Stimulated activated CD4-positive, alpha-beta T cell treated with anti-CD3 and anti-CD28 coated beads, Interleukin-1b, Interleukin-23, amount 100 ng/mL, for 4 hours (primary cell): ENCODE results near the gene PF4V1.

Source experiments
- DNase-seq, 2 donors: peaks; one replicate each; pipeline ENCODE4 v3.0.0-alpha.2; 2020; ENCODE audit warnings: low read depth in 2 of 2

PF4V1 gene, protein sequence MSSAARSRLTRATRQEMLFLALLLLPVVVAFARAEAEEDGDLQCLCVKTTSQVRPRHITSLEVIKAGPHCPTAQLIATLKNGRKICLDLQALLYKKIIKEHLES

DNA sequence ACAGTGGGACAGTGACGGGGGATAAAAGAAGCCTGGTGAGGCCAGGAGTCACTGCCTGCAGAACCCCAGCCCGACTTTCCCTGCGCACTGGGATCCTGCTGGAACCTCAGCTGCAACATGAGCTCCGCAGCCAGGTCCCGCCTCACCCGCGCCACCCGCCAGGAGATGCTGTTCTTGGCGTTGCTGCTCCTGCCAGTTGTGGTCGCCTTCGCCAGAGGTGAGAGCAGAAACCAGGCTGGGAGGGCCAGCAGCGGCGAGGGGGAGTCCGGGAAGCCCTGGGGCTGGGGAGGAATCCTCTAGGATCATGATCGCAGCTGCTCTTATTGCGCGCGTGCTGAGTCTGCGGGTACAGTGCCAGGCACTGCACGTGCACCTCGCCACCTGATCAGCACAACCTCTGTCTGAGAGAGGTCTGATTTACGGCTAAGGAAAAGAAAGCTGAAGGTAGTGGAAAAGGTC lies at the start of gene PF4V1:
TSS of gene PF4V1 (plus strand) at position 51 of the 459 bp plus-strand sequence. CDS start at position 118, 67 bp downstream.
- DNase-seq: no peak

DNA sequence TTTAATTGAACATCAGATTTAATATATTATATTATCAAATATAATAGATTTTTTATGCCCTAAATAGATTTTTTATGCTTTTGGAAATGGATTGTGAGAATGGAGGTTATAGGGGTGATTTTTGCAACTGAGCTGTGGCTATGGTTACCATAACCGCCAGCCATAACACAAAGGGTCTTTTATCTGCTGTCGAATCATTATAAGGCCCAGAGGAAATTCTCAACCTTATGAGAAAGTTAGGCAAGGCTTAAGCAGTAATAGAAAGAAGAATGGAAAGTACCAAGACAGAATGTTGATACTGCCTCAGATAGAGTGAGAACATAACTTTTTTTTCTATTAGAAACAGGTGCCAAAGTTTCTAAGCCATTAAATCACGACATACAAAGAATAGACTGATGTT lies 42.9 kb upstream of the PF4V1 start:
- DNase-seq: no peak

DNA sequence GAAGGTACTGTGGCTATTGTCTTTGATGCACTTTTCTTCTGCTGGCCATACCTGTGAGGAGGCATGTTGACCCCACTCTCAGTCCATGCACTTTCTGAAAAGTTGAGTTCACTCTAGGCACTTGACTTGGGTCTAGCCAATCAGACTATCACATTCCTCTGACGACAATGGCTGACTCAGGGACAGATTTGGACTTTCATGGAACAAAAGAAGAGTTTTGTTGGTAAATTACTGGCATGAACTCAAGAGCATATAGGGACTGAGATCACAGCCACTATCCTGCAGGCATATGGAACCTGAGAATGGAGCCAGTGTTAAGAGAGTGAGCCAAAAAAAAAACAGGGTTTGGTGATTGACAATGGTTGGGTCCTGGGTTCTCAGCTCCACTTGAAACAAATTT lies 41.3 kb upstream of the PF4V1 start:
- DNase-seq: no peak

DNA sequence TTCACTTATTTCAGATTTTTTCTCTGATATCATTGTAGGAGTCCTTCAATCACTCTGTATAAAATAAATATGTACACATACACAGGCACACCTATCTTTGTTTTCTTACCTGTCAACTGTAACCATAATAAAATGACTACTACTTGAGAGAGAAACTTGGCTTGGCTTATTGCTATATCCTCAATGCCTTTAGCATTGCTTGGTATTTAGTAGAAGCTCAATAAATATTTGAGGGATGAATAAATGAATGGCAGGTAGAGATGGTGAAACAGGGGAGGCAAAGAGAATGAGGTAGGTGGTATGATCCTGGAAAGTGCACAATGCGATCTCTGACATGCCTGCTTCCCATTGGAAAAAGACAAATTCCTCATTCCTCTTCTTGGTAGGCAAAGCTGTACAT lies 38.4 kb upstream of the PF4V1 start:
- no peak for DNase-seq

DNA sequence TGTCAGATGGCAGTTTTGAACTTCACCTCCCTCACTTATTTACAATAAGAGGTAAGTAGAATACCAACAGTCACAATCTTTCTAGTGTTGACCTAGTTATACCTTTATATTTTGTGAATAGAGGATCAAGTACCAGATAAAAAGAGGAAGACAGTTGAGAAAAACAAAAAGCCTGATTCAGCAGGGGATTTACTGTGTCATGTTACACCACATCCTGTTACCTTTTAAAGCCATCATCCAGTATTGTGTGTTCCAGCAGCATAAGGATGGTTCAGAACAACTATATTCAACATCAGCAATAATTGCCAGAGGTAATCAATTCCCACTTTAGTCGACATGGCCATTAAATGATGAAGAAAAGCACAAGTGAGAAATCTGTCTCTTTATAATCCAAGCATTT lies 38.0 kb upstream of the PF4V1 start:
- no peak for DNase-seq

DNA sequence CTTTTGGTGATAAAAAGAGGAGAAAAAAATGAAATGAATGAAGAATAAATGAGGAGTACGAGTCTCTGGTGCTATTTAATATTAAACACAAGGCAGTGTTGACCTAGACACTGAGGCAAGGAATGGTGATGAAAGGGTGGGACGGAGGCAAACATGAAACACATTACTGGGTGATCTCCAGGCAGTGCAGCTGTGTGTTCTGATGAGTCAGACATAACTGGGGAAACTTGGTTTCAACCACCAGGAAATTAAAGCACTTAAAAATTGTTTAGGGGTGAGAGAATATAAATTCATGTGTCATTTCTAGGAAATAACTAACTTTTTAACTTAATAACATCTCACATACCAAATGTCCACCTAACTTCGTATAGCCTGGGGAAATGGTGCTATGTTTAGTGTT lies 36.3 kb upstream of the PF4V1 start:
- DNase-seq: no peak

DNA sequence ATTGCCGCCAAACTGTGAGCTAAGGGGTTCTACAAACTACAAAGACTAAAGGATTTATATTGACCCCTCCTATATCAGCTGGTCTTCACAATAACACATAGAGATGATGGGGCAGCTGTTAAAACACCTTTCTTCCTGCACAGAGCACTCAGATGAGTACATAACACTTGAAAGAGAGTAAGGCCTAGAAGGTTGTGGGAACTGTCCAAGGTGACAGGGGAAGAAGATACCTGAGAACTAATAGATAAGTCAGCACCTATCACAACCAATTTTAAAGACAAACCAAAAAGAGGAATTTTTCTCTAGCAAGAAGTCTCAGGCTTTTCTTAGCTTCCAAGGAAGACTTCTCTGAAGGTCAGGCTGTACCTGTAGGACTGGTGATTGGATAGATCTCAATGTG lies 35.8 kb upstream of the PF4V1 start:
- no peak for DNase-seq

DNA sequence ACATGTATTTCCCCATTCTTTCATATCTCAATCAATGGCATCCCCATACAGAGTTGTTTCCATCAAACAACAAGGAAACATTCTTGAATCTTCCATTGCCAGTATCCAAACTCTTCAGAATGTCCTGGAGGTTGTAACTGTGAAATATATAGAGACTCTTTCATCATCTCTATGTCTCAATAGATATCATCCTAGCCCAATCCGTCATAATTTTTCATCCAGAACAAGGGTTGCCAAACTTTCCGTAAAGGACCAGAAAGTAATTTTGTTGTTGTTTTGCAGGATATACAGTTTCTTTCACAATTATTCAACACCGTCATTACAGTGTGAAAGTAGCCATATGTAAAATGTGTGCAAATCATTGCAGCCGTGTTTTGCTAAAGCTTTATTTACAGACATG lies 31.8 kb upstream of the PF4V1 start:
- DNase-seq: no peak

DNA sequence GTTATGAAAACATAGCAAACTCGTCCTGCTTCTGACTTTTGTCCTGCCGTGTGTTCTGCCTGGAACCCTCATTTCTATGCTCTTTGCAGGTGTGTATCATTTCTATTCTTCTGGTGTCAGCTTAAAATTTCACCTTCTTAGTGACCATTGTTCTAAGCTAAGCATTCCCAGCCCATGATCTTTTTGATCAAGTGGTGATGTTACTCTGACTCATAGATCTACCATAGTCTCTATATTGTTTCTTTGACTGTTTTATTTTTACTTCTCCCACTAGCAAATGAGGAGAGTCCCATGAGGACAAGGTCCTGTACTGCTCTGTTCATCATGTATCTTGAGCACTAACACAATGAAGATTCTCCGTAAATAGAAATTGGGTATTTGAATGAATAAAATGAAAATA lies 30.7 kb upstream of the PF4V1 start:
- DNase-seq: no peak

DNA sequence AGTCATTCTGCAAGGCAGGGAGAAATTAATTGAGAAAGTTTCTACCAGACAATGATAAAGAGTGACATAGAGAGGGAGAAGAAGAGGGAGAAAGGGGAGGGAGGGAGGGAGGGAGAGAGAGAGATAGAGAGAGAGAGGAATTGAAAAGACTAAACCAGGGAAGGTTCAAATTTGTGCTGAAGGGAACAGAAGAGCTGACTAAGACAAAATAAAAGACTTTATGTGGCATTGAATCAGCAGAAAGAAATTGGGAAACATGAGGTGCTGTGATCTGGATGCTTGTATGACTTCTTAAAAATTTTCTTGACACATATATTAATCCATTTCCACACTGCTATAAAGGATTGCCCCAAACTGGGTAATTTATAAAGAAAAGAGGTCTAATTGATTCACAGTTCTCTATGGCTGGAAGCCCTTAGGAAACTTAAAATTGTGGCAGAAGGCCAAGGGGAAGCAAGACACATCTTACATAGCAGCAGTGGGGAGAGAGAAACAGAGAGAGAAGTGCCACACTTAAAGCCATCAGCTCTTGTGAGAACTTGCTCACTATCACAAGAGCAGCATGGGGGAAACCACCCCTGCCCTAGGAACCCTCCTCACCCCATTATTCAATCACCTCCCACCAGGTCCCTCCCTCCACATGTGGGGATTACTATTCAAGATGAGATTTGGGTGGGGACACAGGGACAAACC lies 30.1 kb upstream of the PF4V1 start:
- no peak for DNase-seq

DNA sequence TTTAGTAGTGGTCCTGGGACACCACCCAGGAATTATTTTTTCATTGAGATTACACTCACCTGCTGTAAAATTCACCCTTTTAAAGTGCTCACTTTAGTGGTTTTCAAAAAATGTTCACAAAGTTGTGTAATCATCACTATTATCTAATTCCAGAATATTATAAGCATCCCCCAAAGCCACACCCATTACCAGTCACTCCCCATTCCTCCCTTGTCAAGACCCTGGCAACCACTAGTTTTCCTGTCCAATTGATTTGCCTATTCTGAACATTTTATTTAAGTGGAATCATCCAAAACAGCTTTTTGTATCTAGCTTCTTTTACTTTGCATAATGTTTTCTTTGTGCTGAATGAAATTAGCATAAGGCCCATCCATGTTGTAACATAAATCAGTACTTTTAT lies 29.3 kb upstream of the PF4V1 start:
- DNase-seq: no peak

DNA sequence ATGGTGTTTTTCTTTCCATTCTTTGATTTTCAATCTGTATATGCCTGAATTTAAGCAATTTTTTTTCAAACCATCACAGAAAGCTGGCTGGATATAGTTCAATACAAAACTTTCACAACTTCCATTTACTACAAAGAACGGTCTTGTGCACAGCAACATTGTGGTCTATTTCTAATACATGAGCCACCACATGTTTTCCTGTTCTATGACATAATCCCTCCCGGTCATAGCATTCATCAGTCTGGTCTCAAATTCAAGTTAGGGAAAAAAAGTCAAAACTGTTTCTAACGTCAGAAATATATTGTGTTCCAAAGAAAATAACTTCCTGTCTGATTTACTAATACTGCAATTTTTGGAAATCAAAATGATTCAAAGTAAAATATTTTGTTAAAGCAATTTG lies 24.1 kb upstream of the PF4V1 start:
- DNase-seq: no peak

DNA sequence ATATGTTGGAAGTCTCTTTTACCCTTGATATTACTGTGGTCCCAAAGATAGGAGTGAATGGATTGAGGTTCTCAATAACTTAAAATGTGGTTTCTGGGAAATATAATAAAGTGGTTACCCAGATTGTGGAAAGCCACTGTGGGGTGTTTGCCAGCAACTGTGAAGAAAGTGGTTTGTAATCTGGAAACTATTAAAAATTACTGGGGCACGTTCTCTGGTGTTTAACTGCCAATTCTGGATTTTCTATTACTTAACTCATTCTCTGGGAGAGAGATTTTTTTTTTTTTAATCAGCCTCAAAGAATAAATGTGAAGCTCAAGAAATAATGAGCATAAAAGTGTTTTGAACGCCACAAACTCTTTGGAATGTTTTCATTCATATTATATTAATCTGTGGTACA lies 21.5 kb upstream of the PF4V1 start:
- no peak for DNase-seq

DNA sequence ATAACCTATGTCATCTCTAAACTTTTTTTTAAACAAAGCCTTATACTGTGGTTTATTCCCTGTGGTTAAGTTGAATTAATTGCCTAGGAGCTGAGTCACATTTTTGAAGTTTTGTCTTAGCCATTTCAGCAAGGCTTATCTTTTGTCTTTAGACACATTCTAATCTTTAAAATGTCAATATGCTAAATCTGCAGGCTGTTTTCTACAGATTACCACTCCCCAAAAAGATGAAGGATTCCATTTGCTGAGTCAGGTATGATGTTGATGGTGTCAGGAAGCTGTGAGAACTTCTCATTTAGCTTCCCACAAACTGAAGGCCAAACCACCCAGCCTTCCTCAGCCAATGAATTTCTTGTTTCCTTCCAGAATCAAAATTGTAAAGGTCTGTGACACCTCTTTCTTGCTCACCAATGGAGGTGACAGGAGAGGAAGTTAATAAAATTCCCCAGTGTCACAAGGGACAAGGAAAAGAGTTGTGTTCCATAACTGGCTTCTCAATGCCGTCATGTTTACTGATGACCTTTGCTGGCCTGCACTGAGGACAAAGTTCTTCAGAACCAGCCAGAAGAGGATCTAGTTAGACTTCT lies 20.4 kb upstream of the PF4V1 start:
- no peak for DNase-seq

DNA sequence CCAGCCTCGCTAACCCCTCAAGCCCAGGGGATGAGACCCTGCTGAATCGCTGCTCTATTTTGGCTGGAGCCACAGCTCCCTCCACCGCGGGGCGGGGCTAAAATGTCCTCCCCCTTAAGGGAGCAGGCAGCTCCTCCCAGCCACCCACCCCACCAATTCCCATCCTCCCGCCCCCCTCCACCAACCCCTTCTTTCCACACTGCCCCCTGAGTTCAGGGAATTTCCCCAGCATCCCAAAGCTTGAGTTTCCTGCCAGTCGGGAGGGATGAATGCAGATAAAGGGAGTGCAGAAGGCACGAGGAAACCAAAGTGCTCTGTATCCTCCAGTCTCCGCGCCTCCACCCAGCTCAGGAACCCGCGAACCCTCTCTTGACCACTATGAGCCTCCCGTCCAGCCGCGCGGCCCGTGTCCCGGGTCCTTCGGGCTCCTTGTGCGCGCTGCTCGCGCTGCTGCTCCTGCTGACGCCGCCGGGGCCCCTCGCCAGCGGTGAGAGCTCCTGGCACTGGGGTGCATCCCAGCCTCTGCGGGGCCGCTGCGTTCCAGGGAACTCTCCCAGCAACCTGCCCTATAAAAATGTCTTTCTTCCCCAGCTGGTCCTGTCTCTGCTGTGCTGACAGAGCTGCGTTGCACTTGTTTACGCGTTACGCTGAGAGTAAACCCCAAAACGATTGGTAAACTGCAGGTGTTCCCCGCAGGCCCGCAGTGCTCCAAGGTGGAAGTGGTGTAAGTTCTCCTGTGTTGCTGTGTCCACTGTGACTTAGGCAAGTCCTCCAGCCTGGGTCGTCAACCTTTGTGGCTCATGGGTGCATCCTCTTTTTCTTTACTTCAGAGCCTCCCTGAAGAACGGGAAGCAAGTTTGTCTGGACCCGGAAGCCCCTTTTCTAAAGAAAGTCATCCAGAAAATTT lies 16.5 kb upstream of the PF4V1 start, which contains the start of gene CXCL6:
TSS of gene CXCL6 (plus strand) at position 306 of the 907 bp plus-strand sequence. CDS start at position 379, 73 bp downstream.
- no peak for DNase-seq

DNA sequence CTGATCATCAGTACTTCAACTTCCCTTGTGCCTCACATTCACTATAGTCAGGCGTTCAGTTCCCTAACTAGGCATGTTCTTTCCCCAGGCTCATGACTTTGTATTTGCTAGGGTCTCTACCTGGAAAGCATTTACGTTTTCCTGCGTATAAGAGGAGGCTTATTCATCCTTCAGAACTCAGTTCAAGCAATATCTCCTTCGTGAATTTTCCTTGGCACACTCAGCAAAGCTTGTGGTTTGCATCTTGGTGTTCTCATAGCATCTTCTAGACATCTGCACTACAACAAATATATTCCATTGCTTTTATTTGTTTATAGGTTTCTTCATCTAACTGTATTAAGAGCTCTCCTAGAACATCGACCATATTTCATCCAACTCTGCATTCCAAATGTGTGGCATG lies 14.0 kb upstream of the PF4V1 start:
- DNase-seq: no peak

DNA sequence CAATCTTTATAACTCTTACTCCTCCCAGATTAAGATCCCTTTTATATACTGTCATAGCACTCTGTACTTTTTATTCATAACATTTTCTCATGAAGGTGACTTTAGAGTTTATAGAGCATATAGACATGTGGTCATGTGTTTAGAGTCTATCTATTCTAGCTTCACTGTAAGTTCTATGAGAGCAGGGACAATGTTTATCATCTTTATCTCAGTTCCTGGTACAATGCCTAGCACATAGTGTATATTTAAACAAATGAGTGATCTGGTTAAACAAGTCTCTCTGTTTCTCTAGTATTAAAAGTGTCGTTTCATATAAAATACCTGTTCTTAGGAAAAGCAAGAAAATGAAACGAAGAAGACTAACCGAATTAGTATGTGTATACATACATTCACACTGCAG lies 13.4 kb upstream of the PF4V1 start:
- no peak for DNase-seq

DNA sequence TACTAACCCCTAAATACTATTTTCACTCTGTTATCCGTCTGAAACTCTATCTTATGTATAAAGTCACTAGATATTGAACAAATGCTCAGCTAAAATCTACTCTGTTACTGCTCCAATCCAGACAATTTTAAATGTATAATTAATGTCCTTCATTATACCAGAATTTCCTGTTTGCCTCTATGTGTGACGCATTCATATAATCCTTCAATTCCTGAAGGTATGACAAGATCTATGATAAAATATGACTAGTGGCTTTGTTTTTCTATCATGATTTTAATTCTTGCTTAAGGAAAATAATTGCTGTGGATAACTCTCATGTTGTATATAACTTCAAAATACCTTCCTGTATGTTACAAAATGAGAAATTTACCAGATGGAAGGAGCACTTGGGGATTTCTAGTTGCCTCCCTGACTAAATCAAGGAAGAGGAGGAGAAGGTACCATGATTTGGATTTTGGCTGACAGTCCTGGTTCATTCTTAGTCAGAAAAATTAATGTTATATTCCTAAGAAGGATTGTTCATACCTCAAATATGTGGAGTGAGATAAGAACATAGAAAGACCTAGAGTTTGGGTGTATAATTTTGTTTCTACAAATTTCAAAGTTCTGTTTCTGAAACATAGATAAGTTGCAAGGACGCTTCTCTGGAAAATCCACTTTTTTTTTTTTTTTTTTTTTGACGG lies 11.7 kb upstream of the PF4V1 start:
- no peak for DNase-seq

DNA sequence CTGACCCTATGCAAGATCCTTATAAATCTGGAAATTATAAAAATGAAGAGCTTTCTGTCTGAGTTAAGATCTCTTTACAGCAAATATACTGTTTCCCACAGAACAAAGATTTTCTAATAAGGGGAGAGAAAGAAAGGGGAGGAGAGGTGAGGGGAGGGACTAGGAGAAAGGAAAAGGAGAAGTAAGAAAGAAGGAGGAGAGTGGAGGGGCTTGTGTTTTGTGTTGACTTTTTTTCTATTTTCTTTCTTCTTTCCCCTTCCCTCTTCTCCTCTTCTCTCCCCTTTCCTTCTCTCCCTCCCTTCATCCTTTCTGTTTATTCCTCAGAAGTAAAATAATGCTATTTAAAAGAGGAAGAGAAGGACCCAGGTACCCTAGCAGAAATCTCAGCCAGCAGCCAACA lies 10.4 kb upstream of the PF4V1 start:
- no peak for DNase-seq

DNA sequence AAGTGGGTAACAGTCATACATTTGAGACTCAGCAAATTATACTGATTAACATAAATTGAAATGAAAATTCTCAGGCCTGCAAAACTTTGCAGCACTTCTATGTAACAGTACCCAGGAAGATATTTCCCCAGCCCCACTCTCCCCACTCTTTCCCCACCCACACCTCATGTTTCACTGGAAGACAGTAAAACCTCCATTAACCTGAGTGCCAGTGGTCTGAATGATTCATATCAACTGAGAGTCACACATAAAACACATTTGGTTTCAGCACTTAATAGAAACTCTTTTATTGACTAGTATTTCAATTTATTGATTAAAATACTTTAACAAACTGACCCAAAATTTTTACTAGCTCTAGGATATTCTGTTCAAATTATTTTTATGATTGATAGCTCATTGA lies 9.7 kb upstream of the PF4V1 start:
- no peak for DNase-seq

DNA sequence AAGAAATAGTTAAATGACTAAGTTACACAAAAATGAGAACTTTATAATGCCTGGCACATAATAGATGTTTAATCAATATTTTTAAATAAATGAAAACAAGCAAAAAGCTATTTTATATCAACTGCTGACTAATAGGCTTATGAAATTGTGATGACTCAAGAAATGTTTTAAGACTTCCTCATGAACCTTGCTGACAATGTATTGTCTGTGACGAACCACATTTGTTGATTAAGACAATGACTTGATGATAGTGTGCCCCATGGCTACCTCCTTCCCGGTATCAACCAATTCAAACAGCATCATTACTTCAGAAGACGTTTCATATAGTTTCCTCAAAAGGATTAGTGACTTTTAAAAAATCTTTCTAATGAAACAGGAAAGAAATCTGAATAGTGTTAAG lies 8.8 kb upstream of the PF4V1 start:
- no peak for DNase-seq

DNA sequence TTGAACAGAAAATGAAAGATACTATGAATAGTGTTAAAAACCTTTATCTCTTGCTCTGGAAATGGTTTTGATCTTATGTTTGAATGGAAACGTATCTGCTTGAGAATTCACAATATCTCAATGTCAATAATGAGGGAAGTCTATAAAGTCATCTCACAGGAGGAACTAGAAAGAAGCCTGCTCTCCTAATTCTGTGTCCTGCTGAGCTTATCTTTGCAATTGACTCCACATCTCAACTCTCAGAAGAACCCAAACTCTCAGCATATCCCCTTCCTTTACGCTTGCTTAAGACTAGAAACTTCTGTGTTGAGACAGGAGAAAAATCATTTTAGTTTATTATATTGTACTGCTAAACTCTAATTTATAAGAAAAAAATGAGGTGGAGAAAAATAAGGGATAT lies 8.3 kb upstream of the PF4V1 start:
- no peak for DNase-seq
